HG03025 (cell line): ENCODE results near the gene DSCAML1.

Source experiments
- ATAC-seq: cut with Tn5 transposase; IDR thresholded peaks from one replicate; pipeline ENCODE4 v1.9.1; 2021; ENCODE audit warnings: mild to moderate bottlenecking, moderate library complexity; ENCODE audit not compliant: unreplicated experiment, low FRiP score

Gene DSCAML1

DNA sequence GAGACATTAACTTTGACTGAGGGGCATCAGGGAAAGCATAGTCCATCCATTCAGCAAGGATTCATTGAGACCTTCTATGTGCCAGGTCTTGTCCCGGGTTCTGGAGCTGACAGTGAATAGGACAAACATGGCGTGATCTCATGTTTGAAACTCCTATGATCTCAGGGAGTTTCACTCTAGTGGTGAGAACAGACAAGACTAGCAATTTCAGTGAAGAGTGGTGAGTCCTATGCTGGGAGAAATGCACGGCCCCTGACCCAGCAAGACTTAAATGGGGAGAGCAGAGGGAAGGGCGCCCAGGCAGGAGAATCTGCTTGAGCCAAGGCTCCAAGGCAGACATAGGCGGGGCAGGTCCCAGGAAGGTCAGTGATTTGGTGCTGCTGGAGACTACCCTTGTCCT, 313.6 kb downstream of the DSCAML1 start:
- no peak for ATAC-seq

DNA sequence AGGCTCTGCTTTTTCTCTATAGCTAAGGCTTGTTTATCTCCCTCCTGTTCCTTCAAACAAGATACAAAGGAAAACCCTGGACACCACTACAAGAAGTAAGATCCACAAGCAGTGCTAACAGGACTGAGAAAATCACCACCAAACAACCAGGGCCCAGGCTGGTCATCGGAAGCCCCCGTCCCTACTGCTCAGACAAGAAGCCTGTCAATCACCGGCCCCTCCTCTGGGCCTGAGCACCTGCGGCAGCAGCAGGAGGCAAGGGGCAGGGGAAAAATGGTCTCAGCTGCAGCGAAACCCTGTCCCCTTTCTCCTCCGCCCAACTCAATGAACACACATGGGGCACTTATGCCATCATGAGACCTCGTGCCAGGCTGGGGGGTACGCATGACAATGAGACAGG, 314.1 kb downstream of the DSCAML1 start:
- ATAC-seq = no peak

DNA sequence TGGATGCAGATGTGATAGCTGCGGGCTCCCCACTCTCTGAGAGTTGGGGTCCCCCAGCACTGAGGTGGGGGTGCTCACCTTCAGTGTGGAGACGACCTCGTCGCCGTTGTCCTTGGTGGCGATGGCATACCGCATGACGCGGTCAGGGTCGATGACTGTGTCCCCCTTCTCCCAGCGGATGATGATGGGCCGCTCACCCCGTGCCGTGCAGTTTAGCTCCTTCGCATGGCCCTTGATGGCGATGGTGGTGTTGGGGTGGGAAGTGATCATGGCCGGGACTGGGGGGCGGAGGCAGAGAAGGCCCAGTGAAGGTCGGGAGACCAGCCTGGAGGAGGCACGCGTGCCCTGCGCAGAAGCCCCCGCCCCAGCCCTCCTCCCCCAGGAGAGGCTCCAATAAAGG, 315.1 kb downstream of the DSCAML1 start:
- ATAC-seq = no peak

DNA sequence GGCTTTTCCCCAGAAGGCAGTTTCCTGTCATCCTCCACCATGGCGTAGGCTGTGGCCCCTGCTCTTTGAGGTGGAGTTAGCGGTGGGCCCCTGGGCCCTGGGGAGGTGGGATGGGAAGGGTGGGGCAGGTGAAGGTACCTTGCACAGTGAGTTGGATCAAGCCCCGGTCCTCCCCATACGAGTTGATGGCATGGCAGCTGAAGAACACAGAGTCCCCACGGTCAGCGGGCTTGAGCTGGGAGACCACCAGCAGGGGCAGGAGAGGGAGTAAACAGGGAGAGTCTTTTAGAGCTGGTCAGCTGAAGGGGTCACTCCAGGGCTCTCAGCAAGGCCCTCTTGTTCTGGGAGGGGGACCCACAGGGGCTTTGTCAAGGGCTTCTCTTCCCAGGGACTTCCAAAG, 316.0 kb downstream of the DSCAML1 start:
- ATAC-seq = no peak

DNA sequence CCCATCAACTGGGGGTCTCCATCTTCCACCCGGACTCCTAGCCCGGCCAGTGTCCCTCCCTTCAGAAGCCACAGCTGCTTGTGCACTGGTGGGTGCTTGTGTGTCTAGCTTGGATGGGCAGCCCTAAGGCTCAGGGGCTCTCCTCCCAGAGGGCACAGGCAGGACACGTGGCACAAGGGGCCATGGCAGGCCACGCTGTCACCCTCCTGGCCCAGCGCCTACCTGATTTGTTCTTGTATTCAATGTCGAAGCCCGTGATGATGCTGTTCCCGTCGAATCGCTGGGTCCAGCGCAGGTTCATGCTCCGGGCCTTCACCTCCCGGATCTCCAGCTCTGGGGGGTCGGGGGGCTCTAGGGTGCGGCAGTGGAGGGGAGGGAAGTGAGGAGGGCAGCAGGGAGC, 316.8 kb downstream of the DSCAML1 start:
- no peak for ATAC-seq

DNA sequence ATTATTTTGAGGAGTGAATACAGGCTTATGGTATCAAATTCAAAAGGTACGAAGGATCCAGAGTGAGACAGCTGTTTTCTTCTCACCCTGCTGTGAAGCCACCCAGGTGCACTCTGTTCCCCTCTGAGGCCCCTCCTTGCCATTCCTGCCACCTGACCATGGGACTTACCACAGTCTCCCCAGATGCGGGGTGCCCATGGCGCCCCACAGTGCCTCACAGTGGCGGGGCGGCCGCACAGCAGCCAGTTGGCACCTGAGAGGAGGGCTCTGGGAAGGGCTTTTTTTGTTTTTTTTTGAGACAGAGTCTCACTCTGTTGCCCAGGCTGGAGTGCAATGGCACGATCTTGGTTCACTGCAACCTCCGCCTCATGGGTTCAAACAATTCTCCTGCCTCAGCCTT, 317.6 kb downstream of the DSCAML1 start:
- ATAC-seq = no peak

DNA sequence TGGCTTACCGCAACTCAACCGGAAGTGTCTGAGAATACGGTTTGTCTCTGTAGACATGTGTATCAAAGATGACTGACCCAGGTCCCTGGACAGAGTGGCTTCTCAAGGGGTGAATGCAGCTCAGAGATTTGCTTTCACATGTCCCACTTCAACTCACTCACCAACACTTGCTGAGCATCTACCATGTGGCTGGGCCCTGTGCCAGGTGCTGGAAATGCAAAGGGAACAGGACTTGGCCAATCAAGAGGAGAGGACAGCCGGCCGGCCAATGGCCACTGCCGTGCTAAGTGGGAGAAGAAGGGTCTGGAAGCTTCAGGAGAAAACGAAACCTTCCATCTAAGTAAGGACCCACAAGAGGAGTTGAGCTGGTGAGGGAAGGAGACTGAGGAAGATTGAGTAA, 318.1 kb downstream of the DSCAML1 start:
- ATAC-seq = no peak

DNA sequence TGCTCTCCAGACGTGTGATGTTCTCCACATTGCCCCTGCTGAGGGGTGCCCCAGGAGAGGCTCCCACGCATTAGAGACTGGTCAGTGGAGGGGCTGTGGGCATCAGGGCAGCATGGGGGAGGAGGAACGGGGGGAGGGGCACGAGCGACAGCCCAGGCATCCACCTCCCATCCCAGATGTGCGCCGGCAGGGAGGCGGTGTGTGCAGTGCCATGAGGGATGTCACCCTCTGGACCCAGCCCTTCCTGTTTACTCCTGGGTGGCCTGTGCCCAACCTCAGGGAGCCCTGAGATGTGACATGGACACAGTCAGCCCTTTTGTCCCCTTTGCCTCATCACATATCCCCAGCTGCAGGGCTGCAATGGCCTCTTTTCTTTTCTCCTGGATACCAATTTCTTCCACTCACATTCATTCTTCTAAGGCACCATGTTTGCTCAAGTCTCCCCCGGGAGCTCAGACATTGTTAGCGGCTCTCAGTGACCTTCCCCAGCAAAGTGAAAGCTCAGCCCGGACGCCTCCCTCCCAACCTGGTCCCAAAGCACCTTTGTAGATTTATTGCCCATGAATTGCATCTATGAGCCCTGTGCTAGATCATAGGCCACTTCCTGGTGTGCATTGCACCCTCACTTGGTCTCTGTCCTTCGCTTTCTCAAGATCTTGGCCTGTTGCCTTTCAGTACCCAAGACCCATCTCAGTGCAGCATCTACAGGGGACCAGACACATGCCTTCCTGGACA, 318.7 kb downstream of the DSCAML1 start:
- ATAC-seq = no peak

DNA sequence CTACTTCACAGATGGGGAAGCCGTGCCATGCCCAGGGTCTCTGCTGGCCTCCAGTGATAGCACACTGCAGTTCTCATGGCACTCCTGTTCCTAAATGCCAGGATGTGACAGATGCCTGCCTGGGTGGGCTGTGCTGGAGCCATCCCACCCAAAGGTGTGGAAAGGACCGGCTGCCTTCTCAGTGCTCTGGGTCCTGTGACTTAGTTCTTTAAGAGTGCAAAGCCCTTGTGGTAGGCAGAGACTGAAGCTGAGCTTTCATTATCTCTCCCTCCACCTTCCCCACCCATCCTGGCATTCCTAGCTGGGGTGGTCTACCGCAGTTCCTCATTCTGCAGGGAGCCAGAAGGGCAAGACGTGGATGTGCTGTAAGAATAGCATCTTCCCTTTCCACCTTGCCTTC, 319.3 kb downstream of the DSCAML1 start:
- ATAC-seq = no peak

DNA sequence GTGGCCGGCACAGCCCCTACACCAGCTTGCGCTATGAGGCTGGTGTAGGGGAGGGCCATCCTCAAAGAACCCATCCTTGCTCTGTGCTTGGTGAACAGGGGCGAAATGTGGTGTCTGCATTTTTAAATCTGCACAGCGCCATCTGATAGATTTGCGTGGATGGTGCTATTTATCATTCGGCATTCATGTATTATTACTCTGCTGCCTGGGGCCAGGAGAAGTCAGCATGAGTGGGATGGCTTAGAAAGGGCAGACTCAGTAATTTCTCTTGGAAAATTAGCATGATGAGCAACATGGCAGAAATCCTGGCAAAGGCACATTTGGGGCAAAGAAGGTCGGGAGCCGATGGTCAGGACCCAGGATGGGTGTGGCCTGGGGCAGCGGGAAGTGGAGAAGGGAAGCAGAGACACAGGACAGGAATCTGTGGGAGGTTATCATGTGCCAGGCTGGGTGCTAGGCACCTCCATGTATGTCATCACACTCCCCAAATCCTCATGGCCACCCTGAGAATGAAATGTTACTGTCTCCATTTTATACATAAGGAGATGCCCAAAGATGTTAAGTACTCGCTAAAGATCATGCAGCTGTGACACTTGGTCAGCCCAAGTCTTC, 320.4 kb downstream of the DSCAML1 start:
- no peak for ATAC-seq

DNA sequence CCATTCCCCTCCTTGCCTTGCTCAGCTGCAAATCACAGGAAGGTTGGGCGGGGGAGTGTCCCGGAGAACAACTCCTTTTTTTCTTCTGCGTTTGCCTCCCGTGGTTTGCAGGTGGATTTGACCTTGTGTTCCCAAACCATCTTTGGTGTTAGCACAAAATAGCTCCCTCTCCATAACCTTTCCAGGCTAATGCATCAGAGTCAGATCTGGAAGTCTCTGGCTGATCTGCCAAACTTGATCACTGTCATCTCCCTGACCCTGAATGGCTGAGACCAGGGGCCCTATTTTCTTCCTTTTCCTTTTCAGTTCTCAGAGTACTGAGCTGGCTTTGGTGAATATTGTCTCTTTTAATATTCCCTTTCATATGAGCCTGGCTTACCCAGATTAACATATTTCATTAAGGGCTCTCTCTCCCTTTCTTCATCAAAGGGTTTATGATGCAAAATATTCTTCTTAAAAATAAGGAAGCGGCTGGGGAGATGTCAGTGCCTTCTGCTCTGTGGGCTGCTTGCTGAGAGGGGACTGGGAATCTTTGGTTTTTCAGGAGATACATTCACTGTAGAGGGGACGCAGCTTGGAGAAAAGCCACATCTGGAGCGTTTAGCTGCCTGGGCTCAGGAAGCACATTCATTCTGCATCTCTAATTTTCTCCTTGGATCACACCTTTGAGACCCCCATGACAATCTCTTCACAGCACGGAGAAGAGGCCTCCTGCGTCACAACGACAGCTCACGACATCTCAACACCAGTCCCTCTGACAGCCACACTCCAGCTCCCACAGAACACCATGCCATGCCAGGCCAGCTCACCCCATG, 321.1 kb downstream of the DSCAML1 start:
- no peak for ATAC-seq

DNA sequence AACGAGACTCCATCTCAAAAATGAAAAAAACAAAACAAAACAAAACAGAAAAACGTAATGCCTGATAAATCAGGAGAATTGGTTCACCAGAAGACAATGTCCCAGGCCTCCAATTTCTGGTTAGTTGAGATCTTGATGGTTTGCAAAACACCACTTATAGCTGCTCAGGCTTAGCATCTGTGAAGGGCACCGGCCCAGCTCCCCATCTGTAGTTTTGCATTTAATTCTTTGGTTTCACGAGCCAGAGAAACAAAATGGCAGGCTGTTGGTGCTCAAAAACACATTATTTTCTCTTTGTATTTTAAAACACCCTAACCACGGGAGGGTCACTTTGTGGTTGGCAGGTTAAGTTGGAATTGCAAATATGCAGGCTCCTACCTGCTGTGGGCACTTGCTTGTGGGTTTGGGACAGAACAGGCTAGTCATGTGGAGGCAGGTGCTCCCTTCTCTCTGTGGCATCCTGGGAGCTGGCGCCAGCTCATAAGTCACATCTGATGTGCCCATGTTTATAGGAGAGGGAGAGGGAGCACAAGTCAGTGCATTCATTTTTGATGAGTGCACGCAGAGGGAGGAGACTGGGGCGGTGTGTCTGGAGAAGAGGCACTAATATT, 323.4 kb downstream of the DSCAML1 start:
- ATAC-seq = no peak

DNA sequence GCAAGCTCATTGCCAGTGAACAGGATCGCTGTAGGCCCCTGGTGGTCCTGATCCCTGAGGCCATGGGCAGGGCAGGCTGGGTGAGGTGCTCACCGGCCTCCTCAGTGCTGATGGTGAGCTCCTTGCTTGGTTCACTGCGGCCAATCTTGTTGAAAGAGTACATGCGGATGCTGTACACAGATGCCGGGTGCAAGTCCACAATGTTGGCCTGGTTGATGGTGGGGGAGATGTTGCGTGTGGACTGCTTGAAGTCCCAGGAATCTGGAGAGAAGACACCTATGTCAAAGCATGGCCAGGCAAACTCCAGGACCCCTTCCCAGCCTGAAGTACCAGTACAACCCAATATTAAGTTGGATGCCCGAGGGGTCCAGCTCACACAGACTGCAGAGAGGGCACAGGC, 325.2 kb downstream of the DSCAML1 start:
- ATAC-seq = no peak

DNA sequence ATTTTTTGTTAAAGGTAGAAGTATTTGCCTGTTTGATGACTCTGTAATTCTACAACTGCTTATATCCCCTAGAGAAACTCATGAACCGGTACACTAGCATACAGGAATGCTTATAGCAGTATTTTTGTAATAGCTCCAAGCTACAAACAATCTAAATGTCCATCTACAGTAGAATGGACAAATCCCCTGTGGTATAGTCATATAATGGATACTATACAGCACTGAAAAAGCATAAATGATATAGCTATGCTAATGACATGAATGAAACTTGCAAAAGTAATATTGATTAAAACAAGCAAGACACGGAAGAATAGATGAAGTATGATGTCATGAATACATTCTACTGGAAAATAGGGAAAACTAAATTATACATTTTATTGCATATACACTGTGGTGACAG, 326.4 kb downstream of the DSCAML1 start:
- no peak for ATAC-seq

DNA sequence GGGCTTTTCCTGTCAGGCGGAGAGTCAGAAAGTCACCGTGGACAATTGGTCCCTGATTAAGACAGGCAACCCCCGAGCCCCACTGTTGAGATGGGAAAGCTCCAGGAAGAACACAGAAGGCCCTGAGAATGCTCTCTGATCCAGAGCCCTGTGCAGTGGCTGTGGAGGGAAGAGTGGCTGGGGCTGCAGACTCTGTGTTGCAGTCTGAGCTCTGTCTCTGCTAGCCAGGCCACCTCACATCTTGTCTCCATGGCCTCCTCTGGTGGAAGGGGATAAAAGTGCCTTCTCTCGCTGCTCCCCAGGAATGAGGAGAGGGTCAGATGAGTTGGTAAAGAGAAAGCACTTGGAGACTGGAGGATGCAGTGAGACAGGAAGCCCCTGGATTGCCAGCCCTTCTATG, 328.1 kb downstream of the DSCAML1 start:
- ATAC-seq = no peak

DNA sequence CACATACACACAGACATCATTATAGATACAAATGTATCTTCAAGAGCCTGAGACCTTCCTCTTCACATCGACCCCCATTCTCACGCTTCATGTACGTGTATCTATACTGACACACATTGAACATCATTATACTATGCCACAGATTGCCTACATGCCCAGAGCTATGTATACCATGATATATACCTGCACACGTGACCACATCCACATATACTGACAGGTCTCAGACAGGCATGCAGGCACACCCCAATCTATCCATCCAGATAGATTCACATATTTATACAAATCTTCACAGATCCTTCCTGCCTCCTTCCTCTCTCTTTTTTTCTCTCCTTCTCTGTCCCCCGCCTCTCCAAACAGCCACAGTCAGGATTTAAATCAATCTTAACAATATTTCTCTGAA, 329.2 kb downstream of the DSCAML1 start:
- ATAC-seq = no peak

DNA sequence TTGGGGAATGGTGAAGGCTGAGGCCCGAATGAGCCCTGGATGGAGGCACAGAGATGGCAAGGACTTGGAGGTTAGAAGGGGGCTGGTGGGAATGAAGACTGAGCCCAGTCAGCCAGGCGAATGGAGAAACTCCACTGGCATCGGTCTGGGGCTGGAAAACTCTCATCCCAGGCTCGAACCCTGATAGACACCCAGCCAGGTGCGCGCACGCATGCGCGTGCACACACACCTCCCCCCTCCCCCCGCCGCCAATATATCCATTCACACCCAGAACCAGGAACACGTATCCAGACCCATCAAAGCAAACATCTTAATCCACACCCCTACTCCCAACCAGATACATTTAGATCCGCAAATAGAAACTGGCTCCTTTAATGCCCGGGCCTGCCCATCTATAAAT, 330.1 kb downstream of the DSCAML1 start:
- no peak for ATAC-seq

DNA sequence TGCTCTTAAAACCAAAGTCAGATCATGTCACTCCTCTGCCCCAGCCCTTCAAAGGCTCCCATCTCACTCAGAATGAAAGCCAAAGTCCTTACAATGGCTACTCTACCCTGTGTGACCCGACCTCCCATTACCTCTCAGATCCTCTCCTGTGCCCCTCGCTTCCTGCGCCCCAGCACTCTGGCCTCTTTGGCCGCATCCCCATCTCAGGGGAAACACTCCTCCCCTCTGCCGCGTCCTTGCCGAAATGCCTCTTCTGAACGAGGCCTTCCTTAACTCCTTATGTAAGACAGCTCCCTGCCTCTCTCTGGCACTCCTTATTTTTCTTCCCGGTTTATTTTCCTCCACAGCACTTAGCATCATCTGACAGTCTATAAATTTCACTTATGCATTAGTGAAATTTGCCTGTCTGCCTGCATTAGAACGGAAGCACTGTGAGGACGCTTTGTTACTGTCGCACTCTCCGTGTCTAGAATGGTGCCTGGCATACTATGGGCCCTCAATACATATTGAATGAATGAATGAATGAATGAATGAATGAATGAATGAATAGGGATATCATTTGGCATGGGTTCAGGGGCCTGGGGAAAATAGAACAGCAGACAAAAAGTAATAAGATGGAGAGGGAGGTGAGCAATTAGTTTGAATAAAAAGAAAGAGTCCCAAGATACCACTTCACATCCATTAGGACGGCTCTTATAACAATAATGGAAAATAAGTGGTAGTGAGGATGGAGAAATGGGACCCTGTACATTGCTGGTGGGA, 331.6 kb downstream of the DSCAML1 start:
- no peak for ATAC-seq

DNA sequence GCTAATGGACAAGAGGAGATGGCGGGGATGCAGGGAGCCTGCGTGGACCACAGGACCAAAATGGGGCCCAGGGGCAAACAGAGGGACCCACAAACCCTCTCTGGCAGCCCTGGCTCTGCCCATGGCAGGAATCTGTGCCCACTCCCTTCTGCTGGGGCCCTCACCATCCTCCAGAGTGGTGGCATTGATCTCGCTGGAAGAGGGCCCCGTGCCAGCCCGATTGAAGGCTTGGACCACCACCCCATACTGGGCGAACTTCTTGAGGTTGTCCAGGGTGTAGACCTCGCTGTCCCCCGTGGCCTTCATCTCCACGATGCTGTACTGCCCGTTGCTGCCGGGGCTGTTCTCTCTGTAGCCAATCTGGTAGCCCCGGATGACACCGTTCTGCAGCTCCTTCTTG, 332.2 kb downstream of the DSCAML1 start:
- ATAC-seq = no peak

DNA sequence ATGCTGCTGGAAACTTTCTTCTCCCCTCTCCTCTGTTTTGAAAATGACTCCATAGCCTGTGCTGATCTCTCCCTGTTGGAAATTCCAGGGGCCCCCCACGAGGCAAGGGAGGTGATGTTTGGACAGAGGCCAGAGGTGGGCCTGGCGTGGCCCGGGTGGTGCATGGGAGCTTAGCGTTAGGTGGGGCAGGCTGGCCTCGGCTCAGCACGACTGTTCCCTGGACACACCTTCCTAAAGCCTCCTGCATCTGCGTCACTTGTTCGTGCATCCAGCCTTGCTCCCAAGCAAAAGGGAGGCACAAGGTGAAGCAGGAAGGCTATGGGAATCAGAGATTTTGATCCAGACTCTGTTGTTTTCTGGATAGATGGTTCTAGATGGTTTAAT, 334.2 kb downstream of the DSCAML1 start:
- ATAC-seq = no peak
